ENCODE results near the gene RNU5D-1. TPM values are rescaled to one million over a fixed set of nuclear protein-coding genes. Genes with fewer than 3 reads are reported as not detected.
A peak's percentile ranks its signal among the peaks of the same experiment; 100 is the strongest.

The RNU5D-1 gene
- total and polyA plus RNA-seq, 12 donors = not detected

DNA sequence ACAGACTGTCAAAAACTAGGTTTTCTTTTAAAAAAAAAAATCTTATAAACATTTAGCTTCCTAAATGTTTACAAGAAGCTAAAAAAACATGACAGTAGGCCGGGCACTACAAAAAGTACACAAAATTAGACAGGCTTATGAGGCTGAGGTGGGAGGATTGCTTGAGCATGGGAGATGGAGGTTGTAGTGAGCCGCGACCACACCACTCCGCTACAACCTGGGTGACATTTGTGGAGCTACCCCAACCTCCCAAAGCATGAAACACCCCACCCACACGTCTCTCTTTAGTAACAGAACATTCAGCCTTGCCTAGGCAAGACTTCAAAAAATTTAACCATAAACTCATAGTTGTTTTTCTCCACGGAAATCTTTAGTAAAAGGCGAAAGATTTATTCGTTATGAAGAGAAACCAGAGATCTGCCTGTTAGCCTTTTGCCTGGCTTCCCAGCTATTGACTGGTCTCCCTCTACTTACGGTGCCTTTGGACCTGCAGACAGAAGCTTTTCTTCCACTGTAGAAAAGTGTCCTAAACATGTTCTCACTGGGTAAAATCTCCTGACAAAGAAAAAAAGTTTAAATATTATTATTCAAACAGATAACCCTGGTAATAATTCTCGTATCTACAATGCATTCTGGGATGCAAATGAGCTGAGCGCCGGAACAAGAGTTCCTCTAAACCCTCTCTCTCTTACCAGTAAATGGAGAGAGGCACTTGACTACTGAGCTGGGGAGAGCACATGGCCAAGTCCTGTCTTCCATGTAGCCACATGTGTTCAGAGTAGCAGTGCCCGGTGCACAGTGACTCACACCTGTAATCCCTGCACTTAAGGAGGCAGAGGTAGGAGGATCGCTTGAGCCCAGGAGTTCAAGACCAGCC, 9.2 kb downstream of the RNU5D-1 start:
- intact Hi-C loops (cut with DNase I) = no loop called here
- DNase-seq = peak in 6 of 7 donors; percentile 65 to 92 (median 80)
- H3K36me3 ChIP-seq (replicated peaks in 1 of 2) = no peaks in the 10 kb centered on the region
- peak overlapping the region in 1 of 4 donors; percentile 15 for H3K4me3 ChIP-seq
- H3K27me3 ChIP-seq = no peaks in the 10 kb centered on the region
- TF ChIP-seq, protein P1, sequence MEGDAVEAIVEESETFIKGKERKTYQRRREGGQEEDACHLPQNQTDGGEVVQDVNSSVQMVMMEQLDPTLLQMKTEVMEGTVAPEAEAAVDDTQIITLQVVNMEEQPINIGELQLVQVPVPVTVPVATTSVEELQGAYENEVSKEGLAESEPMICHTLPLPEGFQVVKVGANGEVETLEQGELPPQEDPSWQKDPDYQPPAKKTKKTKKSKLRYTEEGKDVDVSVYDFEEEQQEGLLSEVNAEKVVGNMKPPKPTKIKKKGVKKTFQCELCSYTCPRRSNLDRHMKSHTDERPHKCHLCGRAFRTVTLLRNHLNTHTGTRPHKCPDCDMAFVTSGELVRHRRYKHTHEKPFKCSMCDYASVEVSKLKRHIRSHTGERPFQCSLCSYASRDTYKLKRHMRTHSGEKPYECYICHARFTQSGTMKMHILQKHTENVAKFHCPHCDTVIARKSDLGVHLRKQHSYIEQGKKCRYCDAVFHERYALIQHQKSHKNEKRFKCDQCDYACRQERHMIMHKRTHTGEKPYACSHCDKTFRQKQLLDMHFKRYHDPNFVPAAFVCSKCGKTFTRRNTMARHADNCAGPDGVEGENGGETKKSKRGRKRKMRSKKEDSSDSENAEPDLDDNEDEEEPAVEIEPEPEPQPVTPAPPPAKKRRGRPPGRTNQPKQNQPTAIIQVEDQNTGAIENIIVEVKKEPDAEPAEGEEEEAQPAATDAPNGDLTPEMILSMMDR (IDR thresholded peaks at IDR 0.05) = no peak
- TF ChIP-seq POLR2A (IDR thresholded peaks at IDR 0.05) = peak; percentile 86 to 99
- 16 to 28% (median 17%) methylated on average over 13 to 14 of the region's 14 CpGs for WGBS, 4 donors
- no peaks in the 10 kb centered on the region for H3K9me3 ChIP-seq (replicated peaks in 1 of 3)
- peak overlapping the region in 4 of 5 donors; percentile 15 to 77 (median 54) for H3K27ac ChIP-seq
- H3K4me1 ChIP-seq (replicated peaks in 1 of 2) = peaks cover 0 to 3% of the 10 kb centered on the region in 2 donors

DNA sequence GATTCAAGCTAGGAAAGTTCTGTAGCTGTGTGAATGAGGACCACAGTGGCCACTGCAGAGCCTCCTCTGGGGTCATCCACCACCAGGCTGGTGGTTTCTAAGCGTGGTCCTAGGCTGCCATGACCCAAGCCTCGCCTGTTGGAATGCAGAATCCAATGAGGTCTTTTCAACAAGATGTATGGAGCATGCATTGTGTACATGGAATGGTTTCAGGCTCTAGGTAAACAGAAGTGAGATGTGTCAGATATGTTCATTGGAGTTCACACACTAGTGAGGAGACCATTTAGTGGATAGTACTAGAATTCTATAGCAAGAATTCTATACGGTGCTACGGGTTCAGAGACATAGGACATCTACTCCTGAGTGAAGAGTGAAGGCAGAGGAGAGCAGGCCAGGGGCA, 10.7 kb downstream of the RNU5D-1 start:
- Histone ChIP-seq H3K4me3 (no peak overlapping the region), H3K27ac (no peak overlapping the region), H3K36me3 (replicated peaks in 1 of 2) (no peaks in the 10 kb centered on the region), H3K4me1 (replicated peaks in 1 of 2) (peaks cover 0 to 3% of the 10 kb centered on the region in 2 donors), H3K9me3 (replicated peaks in 1 of 3) (no peaks in the 10 kb centered on the region), H3K27me3 (no peaks in the 10 kb centered on the region)
- TF ChIP-seq POLR2A (IDR thresholded peaks at IDR 0.05) = no peak
- TF ChIP-seq, protein P1 (IDR thresholded peaks at IDR 0.05) = no peak
- 73 to 95% (median 86%) methylated on average over 4 of the region's 4 CpGs for WGBS, 4 donors
- intact Hi-C loops (cut with DNase I) = no loop called here
- no peak for DNase-seq

DNA sequence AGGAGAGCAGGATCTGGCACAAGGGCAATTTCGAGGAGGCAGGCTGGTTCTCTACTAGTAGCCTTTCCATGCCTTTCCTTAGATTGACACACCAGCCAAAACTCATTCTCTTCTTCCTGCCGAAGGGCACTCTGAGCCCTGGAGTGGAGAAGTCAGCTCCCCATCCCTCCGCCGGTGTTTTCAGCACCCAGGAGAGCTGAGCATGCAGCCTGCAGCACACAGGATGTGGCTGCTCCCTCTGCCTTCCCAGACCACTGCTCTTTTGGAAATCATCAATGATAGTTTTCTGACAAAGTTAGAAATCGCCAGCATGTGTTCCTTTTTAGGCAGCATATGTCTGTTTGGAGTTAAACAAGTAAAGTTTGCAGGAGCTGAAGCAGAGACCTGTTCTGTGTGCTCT, 11.7 kb downstream of the RNU5D-1 start:
- TF ChIP-seq, protein P1 (IDR thresholded peaks at IDR 0.05) = no peak
- TF ChIP-seq POLR2A (IDR thresholded peaks at IDR 0.05) = no peak
- no peaks in the 10 kb centered on the region for H3K9me3 ChIP-seq (replicated peaks in 1 of 3)
- peaks cover 0 to 3% of the 10 kb centered on the region in 2 donors for H3K4me1 ChIP-seq (replicated peaks in 1 of 2)
- H3K36me3 ChIP-seq (replicated peaks in 1 of 2) = no peaks in the 10 kb centered on the region
- H3K27me3 ChIP-seq = no peaks in the 10 kb centered on the region
- no peak for DNase-seq
- intact Hi-C loops (cut with DNase I) = no loop called here
- no peak overlapping the region for H3K4me3 ChIP-seq
- H3K27ac ChIP-seq = no peak overlapping the region
- WGBS, 4 donors = 66 to 80% (median 73%) methylated on average over 5 of the region's 5 CpGs

DNA sequence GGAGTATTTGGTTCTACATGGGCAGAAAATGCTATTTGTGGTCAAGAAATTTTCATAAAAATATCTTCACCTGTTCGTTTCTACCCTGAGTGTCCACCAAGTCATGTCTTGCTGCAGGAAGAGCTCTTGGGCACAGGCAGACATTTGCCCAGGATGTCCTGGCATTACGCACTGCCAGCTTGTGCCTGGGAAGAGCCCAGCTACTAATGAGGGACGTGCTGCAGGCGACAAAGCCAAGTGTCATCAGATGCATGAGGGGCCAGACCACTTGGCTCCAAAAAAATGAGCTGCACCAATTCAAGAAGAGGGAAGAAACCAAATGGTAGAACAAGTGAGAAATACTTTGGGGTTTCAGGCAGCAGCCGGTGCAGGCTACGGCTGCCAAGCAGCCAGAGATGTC, 12.9 kb downstream of the RNU5D-1 start:
- Histone ChIP-seq H3K9me3 (replicated peaks in 1 of 3) (no peaks in the 10 kb centered on the region), H3K27ac (no peak overlapping the region), H3K4me1 (replicated peaks in 1 of 2) (peaks cover 0 to 3% of the 10 kb centered on the region in 2 donors), H3K27me3 (no peaks in the 10 kb centered on the region), H3K4me3 (no peak overlapping the region), H3K36me3 (replicated peaks in 1 of 2) (no peaks in the 10 kb centered on the region)
- 87 to 93% (median 90%) methylated on average over 5 to 6 of the region's 6 CpGs for WGBS, 4 donors
- intact Hi-C loops (cut with DNase I) = no loop called here
- TF ChIP-seq, protein P1 (IDR thresholded peaks at IDR 0.05) = no peak
- no peak for TF ChIP-seq POLR2A (IDR thresholded peaks at IDR 0.05)
- DNase-seq = no peak

Data from adrenal gland (tissue), 12 donors.